Caki2 (cell line): ENCODE measurements around the gene PPP1R12B. TPM values are rescaled to one million over a fixed set of nuclear protein-coding genes. Genes with fewer than 3 reads are reported as not detected.
"Not testable (repeated sequence)": the region's sequence is repeated elsewhere in the genome, so short reads cannot be mapped to it uniquely, and the experiment has no call there.

ENCODE experiments used
- DNase-seq: peaks from one replicate; pipeline ENCODE4 v3.0.0-alpha.2; 2015; ENCODE audit warnings: low read depth
- in situ Hi-C: cut with HindIII; loops from 2 replicates; pipeline ENCODE4 v1.10.0; 2016; ENCODE audit warnings: low sequenced_read_pairs, low pct_unique_long_range_greater_than_20kb, mixed read lengths
- total RNA-seq: library from RNA; depleted of rRNA; stranded (reverse); fragments of >200 nt; shearing (Covaris generic); gene quantifications from 2 replicates; pipeline ENCODE4 v1.2.3, GENCODE V29; 2014; ENCODE audit warnings: low replicate concordance

Gene PPP1R12B
- total RNA-seq, 1 experiment from 2014 or later, result 14.8 TPM

DNA sequence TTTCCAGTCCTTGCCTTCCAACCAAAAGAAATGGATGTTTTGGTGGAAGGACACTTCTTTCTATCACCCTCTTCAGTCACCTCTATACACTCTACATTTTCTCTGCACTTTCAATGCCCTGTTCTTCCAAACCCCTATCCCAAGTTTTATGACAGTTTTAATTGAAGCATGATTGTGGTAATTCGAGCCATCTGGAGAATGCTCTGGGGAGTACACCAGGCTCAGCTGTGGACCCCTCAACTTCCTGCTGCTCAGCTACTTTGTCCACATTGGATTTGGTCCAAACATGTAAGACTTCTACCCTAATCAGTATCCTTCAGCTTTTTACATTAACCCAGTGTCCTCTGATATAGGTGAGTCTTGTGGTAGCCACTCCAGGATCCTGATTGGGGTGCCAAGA, 232.1 kb downstream of the PPP1R12B start:
- in situ Hi-C loops, result no loop called here
- DNase-seq, result no peak

DNA sequence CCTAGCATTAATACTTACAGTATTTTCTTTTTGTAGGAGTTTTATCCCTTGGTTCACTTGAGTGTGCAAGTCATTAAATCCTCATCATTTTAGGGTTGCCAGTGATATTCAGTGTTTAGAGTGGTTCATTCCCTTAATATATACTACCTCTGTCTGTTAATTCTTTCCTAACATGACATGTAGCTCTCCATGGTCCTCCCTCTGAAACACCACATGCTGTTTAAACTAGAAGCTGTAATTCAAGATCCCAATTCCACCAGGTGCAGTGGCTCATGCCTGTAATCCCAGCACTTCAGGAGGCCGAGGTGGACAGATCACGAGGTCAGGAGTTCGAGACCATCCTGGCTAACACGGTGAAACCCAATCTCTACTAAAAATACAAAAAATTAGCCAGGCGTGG, 233.9 kb downstream of the PPP1R12B start:
- in situ Hi-C loops, DNase-seq: not testable (repeated sequence)

DNA sequence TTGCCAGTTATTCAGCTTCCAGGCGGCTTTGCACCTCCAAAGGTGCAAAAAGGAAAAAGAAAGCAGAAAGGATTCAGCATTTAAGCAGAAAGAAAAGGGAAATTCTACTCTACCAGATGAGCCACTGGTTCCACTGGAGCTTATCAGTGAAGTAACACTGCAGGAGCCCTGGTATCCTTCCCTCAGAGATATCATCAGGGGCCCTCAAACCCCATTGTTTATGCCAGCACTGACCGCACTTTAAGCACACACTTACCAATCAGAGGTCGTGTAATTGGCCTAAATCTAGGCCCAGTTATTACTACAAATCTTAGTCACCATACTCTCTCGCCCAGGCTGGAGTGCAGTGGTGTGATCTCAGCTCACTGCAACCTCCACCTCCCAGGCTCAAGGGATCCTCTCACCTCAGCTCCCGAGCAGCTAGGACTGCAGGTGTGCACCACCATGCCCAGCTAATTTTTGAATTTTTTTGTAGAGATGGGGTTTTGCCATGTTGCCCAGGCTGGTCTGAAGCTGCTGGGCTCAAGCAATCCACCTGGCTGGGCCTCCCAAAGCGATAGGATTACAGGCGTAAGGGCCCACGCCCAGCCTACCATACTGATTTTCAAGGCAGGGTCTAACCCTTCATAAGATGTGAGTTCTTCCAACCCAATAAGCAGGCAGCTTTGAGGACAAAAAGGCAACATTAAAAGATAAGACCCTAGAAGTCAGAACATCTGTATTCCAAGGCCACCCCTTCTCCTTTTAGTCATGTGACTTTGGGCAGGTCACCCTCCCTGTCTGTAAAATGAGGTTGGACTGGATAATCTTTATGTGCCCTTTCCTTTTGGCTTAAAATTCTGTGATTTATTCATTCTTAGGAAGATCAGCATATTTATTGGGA, 236.4 kb downstream of the PPP1R12B start:
- in situ Hi-C loops, result no loop called here
- no peak for DNase-seq

DNA sequence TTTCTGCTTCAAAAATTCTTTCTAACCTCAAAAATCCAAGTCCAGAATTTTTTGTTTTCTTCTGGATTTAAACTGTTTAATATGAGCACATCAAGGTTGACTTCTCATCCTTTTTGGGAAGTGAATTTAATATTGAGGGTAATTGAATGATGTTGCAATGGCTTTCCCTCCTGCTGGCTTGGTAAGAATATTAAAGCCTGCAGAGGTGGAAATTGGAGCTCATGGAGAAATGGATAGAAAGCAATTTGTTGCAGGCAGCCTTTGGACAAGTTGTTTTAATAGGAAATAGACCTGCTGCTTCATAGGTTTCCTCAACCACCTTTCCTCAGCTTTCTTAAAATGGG, 237.1 kb downstream of the PPP1R12B start:
- in situ Hi-C loops, result no loop called here
- no peak for DNase-seq

DNA sequence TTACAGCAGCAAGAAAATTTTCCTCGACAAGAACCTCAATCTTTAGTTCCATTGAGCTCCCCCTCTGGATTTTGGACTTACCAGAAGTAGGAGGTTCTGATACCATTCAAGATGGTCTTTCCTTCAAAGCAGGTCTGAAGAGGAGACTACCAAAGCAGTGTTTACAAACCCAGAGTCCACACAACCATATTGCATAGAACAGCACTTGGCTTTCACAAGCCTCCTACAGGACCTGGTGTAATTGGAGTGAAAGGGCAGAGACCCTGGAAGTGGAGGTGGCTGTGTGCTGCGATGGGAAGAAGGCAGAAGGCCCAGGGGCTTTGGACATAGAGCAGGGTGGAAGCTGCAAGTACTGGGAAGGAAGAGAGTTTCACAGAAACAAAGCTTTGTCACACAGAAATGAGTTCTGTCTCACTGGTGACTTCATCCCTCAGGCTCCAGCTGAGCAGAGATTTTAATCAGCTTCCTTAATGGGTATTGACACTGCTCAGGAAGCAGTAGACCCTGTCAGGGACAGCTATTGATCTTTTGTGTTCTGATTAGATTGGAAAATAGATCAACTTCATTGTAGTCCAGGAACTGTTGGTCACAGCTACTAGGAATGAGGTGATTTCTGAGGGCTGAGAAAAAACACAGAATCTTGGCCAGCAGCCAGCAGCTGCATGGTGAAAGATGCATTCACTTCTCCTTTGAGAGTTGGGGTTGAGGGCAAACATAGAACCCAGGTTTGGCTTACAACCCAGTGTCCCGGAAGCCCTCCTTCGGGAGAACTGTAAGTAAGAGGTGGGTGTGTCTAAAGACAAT, 237.7 kb downstream of the PPP1R12B start:
- in situ Hi-C loops, result no loop called here
- peak; percentile 46 for DNase-seq

DNA sequence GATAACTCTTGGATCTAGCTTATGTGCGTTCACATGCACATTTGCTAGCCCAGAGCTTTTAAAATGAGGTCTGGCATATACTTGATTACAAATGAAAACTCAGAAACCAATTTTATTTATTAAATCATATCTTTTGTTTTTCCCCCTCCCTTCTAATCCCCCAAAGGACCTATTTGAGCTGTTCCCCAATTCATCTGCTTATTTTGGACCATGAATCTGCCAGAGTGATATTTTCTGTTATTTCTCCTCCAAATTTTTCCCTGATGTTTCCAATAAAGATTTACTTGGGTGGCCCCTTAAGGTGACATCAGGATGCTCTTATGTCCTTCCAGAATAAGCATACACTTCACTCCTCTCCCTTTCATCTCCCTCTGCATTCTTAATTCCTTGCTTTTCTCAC, 238.4 kb downstream of the PPP1R12B start:
- no peak for DNase-seq
- in situ Hi-C loops, result no loop called here

DNA sequence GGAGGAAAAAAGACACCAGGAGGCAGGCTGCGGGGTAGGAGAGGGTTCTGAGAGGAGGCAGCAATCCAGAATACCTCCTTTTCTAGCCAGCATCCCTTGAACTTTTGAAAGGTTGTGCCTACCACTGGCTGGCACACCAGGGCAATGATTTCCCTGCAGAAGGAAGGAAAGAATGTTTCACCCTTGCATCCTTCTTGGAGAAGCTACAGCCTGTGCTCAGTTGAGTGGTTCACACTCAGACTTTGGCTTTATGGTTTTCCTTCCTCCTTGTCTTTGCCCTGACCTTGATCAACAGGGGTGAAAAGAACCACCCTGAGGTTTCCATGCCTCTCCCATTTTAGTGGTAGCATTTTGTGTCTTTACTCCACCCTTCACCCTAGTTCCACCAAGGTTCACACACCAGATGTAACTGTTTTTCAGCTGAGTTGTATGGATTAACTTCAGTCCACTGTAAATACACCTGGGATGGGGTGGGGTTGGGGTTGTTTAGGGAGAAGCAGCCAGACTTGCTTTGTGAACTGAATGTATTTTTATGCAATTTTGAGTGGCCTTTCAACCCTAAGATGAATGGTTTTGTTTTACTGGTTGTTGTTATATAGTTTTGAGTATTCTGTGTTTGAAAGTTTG, 239.5 kb downstream of the PPP1R12B start:
- no peak for DNase-seq
- in situ Hi-C loops, result no loop called here

DNA sequence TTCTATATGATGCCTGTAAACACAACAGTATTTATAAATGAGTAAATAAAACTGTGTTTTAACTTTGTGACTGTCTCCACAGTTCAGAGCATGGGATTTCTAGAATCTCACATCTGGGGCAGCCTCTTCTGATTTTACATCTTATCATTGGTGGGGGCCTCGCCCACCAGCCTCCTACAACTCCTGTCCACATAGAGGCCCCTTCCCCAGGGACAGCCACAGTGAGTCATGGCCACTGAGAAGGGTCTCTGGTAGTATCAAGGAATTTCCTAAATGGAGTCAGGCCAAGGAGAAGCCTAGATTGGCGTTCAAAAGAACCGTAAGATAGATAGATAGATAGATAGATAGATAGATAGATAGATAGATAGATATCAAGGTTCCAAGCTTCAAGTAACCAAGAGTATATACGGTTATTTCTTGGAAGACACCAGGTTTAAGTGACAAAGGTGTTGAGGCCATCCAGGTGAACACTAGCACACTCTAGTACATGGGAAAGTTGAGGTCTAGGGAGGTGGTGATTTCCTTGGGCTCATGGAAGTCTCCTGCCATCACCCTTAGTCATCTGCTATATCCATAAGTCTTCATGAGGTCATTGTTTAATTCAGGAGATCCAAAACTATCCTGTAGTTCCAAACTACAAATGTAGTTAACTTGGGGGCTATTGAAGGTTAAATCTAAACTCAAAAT, 240.1 kb downstream of the PPP1R12B start:
- DNase-seq, result no peak
- in situ Hi-C loops, result no loop called here

DNA sequence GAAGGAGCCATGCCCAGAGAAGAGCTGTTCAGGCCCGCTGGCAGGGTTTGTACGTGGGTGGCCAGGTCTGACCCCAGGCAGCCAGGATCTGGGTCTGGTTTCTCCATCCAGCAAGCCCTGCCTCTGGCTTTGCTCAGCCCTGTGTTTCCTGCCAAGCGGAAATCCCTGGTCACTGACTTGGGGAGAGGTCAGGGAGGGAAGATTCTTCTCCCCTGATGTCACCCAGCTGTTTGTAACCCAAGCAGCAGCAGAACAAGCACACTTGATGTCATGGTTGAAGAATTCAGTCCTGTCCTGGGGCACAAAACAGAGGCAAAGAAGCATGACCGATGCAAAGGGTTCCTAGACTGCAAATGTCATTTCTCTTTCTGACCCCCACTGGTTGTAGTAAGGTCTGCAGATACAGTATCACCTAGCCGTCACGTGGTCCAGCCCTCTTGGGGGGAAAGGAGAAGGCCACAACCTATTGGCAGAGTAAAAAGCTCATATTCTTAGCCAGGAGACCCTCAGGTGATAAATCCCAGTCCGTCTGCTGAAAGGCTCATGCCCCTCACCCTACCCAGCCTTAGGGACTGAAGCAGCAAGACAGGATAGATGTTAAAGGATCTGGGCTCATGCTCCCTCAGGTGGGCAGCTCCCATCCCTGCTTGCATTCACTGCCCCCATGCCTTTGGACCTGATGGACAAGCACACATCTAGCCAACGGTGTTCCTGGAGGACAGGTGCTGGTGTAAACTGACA, 240.9 kb downstream of the PPP1R12B start:
- in situ Hi-C loops, result no loop called here
- DNase-seq, result peak; percentile 98

DNA sequence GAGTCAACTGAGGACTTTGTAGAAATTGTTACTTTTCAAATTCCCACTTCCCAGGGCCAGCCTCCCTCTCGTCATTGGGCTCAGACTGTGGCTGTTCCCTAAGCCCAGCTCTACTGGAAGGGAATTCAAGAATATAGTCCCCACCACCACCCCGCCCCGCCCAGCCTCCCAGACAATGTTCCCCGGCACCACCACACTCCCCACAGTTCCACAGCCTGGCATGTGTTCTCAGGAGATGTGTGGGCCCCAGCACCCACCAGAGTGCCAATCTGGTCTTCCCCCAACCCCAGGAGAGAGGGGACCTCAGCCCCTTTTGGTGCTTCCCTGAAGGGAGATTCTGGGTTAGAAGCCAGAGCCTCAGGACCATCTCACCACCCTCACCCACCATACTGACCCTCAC, 241.6 kb downstream of the PPP1R12B start:
- no peak for DNase-seq
- in situ Hi-C loops, result no loop called here

DNA sequence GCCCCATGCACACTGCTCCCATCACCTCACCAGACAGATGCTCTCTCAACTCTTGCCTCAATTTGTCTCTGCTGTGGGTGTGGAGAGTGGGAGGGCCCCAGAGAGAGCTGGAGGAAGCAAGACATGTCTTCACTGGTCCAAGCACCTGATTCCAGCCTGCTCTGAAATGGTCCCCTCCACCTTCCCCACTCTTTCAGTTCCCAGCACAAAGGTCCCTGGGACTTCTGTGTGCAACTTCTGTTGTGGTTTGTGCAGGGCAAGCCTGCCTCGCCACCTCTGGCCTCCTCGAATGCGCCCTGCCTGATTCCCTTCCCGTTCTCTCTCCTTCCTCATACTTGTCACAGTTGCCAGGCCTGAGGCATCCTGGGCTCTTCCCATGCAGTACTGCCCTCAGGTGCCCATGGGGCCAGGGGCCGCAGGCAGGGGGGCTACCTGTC, 242.5 kb downstream of the PPP1R12B start:
- DNase-seq, result no peak
- in situ Hi-C loops, result no loop called here

DNA sequence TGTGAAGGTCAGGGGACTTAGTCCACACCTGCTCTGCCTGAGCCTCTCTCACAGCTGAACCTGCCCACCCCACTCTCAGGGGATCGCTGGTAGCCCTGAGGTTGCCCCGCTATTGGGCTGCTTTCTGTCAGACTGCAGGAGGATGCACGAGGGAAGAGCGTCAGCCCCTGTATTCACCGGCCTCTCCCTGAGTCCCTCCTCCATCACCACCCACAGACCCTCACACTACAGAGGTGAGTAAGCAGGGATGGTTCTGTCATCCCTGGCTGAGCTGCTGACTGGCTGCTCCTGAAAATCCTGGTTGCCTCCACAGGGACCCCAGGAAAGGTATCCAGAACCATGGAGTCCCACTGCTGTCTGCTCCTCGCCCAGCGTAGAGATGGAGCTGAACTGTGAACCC, 243.0 kb downstream of the PPP1R12B start:
- in situ Hi-C loops, result no loop called here
- DNase-seq, result no peak

DNA sequence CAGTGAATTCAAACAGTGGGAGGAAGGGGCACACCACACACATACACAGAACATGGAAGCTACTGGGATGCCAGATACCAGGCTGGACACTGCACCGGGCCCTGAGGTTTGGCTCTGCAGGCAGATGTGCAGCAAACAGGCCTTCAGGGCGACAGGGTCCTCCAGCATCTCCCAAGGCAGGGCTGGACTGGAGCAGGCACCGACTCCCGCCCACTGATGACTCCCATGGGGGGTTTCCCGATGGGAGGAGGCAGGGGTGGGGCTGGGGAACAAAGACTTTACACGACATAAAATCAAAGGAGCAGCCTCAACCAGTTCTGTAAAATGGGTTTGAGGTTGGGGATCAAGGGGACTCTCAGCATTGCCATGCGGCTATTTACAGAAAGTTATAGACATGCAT, 243.6 kb downstream of the PPP1R12B start:
- in situ Hi-C loops, result no loop called here
- DNase-seq, result no peak

DNA sequence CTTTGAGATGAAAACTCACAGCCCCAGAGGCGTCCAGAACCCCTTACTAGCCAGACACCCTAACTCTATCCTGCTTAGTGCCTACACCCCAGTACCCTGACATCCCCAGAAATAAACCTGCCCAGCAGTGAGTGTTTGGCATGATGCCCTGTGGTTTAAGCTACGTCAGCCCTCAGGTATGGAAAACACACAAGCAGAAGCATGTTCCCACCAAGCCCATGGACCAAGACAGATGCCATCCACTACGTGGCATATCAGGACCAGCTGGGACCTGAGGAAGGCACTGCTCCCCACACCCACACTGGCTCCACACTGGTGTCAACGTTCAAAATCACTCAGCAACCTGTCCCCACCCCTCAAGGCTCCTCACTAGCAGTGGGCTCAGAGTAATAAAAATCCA, 245.3 kb downstream of the PPP1R12B start:
- no peak for DNase-seq
- in situ Hi-C loops, result no loop called here

DNA sequence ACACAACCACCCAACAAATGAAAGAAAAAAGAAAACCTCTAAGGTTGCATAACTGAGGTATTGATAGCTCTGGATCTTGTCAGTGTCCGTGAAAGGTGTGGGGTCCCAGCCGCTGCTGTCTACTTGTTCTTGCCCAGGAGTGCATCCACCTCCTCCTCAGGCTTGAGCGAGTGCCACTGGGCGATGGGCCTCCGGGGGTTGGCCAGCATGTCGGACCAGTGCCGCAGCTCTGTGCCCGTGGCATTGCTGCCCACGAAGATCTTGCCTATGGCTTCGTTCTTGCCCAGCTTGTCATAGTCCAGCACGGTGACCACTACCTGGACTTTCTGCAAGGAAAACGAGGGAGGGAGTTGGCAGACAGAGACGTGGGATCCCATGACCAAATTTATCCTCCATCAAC, 248.1 kb downstream of the PPP1R12B start:
- no peak for DNase-seq
- in situ Hi-C loops, result no loop called here

DNA sequence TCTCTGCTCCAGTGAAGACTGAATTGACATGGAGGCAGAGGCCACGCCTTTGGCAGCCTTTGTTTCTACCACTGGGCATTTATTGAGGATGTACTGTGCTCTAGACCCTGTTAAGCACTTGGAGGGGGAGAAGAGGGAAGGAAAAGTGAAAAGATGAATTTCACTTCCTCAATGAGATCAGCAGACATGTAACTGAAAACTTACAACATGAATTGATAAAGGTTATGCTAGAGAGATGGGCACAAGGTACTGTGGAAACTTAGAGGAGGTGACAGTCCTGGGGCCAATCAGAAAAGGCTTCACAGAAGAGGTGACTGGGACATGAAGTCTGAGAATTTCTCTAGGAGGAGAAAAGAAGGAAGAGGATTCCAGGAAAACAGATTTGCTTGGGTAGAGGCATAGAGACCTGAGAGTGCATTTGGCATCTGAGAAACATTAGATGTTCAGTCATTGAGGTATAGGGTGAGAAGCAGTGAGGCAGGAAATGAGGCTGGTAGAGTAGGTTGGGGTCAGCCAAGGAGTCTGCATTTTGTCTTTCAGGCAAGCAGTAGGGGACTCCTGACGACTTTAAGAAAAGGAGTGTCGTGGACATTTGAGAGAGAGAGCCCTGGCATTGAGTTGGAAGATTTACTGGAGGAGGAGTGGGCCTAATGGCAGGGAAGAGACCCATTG, 248.7 kb downstream of the PPP1R12B start:
- in situ Hi-C loops, result no loop called here
- DNase-seq, result no peak

DNA sequence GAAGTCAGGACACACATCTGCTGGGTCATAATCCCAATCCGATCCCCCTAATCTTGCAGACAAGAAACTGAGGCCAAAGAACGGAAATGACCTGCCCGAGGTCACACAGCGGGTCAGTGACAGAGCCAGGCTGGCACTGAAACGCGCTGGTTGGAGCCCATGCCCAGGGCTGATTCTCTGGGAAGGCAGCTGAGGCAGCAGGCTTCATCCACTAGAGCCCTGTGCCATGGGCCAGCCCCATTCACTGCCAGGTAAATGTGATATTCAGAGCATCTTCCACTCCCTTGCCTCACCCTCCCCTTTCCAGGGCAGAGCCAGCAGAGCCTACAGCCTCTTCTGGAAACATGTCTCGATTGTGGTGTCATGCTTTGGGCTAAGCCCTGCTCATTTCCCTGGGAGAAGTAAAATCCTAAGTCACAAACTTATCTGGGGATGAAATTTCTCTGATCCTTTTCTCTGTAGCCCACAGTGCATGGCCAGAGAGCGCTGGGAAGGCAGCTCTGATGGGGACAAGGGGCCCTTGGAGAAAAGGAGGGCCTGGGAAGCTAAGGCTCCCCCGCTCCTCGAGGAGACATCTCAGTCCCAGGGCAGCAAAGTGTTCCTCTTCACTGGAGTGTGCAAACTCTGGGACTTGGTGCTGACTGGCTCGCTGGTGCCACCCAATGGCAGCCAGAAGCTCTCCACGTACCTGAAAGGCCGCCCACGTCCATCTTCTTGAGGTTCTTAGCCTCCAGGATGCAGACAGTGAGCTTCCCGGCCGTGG, 251.4 kb downstream of the PPP1R12B start:
- in situ Hi-C loops, result no loop called here
- DNase-seq, result peak; percentile 57
